OCI-LY3 (cell line): ENCODE results near the gene SLC18A3.

Experiments
- H2AFZ ChIP-seq: fragments of 200-600, 300-600 bp; shearing (Covaris generic); 2 replicates; pipeline ENCODE4 v1.6.0; 2014; ENCODE audit warnings: antibody characterized with exemption, low read depth, low read length
- H3K27ac ChIP-seq: fragments of 200-600, 300-600 bp; sonication (generic); 2 replicates; pipeline ENCODE4 v1.5.1; 2014; ENCODE audit warnings: mild to moderate bottlenecking, low read length, moderate library complexity, mixed read lengths
- H3K27me3 ChIP-seq: fragments of 200-600, 300-600 bp; sonication (generic); 2 replicates; pipeline ENCODE4 v1.6.1; 2014; ENCODE audit warnings: low read depth, low read length, mixed read lengths
- H3K36me3 ChIP-seq: fragments of 200-600, 300-600 bp; sonication (generic); replicated peaks from 2 replicates; pipeline ENCODE3; 2014; ENCODE audit warnings: low read depth, low read length, mixed read lengths
- H3K4me1 ChIP-seq: fragments of 300-600, 200-600 bp; sonication (generic); 2 replicates; pipeline ENCODE4 v1.6.1; 2014; ENCODE audit warnings: low read length, mixed read lengths
- H3K4me2 ChIP-seq: fragments of 200-600, 300-600 bp; sonication (generic); 2 replicates; pipeline ENCODE4 v1.6.1; 2014; ENCODE audit warnings: low read length, mixed read lengths
- H3K4me3 ChIP-seq: fragments of 300-600, 200-600 bp; sonication (generic); 2 replicates; pipeline ENCODE4 v1.5.1; 2014; ENCODE audit warnings: antibody characterized with exemption, mild to moderate bottlenecking, low read length, moderate library complexity
- H3K79me2 ChIP-seq: fragments of 300-600, 200-600 bp; shearing (Covaris generic); 2 replicates; pipeline ENCODE4 v1.6.1; 2014; ENCODE audit warnings: mild to moderate bottlenecking, low read length, mixed read lengths
- H3K9ac ChIP-seq: fragments of 300-600, 200-600 bp; shearing (Covaris generic); 2 replicates; pipeline ENCODE4 v1.6.0; 2014; ENCODE audit warnings: mild to moderate bottlenecking, low read length, moderate library complexity
- H3K9me3 ChIP-seq: fragments of 200-600, 300-600 bp; shearing (Covaris generic); 2 replicates; pipeline ENCODE4 v1.6.1; 2014; ENCODE audit warnings: low read length, mixed read lengths; ENCODE audit not compliant: insufficient read depth
- H4K20me1 ChIP-seq: fragments of 200-600, 300-600 bp; sonication (generic); 2 replicates; pipeline ENCODE4 v1.6.1; 2016; ENCODE audit warnings: low read length, mixed read lengths; ENCODE audit not compliant: insufficient read depth
- CTCF ChIP-seq: fragments of 200-600, 300-600 bp; sonication (generic); IDR thresholded peaks from 2 replicates; pipeline ENCODE4 v1.5.1; 2014; ENCODE audit warnings: antibody characterized with exemption, low read length, low read depth
- EZH2phosphoT487 ChIP-seq: fragments of 200-600 bp; shearing (Covaris generic); IDR thresholded peaks from 2 replicates; pipeline ENCODE4 v1.6.1; 2018; ENCODE audit warnings: antibody characterized with exemption, mixed run types, low read depth

SLC18A3 gene

GRCh38 chr10:49572594-49573114, 37.5 kb upstream of the SLC18A3 start:
- no peaks in the 10 kb centered on the region for H4K20me1 ChIP-seq
- TF ChIP-seq CTCF (no peak), EZH2phosphoT487 (no peak)
- H3K27me3 ChIP-seq, result no peaks in the 10 kb centered on the region
- no peaks in the 10 kb centered on the region for H3K36me3 ChIP-seq
- H3K4me3 ChIP-seq, result no peak overlapping the region
- no peaks in the 10 kb centered on the region for H3K4me1 ChIP-seq
- H3K9ac ChIP-seq, result no peak overlapping the region
- H3K27ac ChIP-seq, result no peak overlapping the region
- no peaks in the 10 kb centered on the region; the same call in 1 of the 2 replicates for H3K9me3 ChIP-seq
- no peak overlapping the region for H2AFZ ChIP-seq
- H3K79me2 ChIP-seq, result no peaks in the 10 kb centered on the region
- H3K4me2 ChIP-seq, result no peak overlapping the region

GRCh38 chr10:49575489-49576072, 34.5 kb upstream of the SLC18A3 start:
- no peaks in the 10 kb centered on the region for H3K79me2 ChIP-seq
- H3K4me3 ChIP-seq, result no peak overlapping the region
- no peaks in the 10 kb centered on the region for H3K9me3 ChIP-seq
- no peak overlapping the region for H2AFZ ChIP-seq
- H4K20me1 ChIP-seq, result no peaks in the 10 kb centered on the region
- TF ChIP-seq CTCF, result no peak
- H3K27ac ChIP-seq, result no peak overlapping the region
- no peaks in the 10 kb centered on the region for H3K4me1 ChIP-seq
- H3K27me3 ChIP-seq, result no peaks in the 10 kb centered on the region
- no peak overlapping the region for H3K4me2 ChIP-seq
- no peaks in the 10 kb centered on the region for H3K36me3 ChIP-seq
- H3K9ac ChIP-seq, result no peak overlapping the region

- H4K20me1 ChIP-seq, result no peaks in the 10 kb centered on the region
- H3K4me3 ChIP-seq, result no peak overlapping the region
- no peaks in the 10 kb centered on the region for H3K79me2 ChIP-seq
- no peak overlapping the region for H3K4me2 ChIP-seq
- H3K9me3 ChIP-seq, result no peaks in the 10 kb centered on the region
- H3K27me3 ChIP-seq, result no peaks in the 10 kb centered on the region
- H3K36me3 ChIP-seq, result no peaks in the 10 kb centered on the region
- no peak for TF ChIP-seq EZH2phosphoT487
- no peak for TF ChIP-seq CTCF
- H3K4me1 ChIP-seq, result no peaks in the 10 kb centered on the region
- H3K27ac ChIP-seq, result no peak overlapping the region
- no peak overlapping the region for H2AFZ ChIP-seq
- no peak overlapping the region for H3K9ac ChIP-seq
Observed at GRCh38 chr10:49577182-49577925, 32.8 kb upstream of the SLC18A3 start.

GRCh38 chr10:49578392-49578791, 31.7 kb upstream of the SLC18A3 start:
- Histone ChIP-seq H3K36me3 (no peaks in the 10 kb centered on the region), H3K4me3 (no peak overlapping the region), H3K27me3 (no peaks in the 10 kb centered on the region), H3K4me1 (no peaks in the 10 kb centered on the region), H3K9ac (no peak overlapping the region), H3K27ac (no peak overlapping the region), H3K4me2 (no peak overlapping the region), H2AFZ (no peak overlapping the region), H3K9me3 (no peaks in the 10 kb centered on the region), H3K79me2 (no peaks in the 10 kb centered on the region), H4K20me1 (no peaks in the 10 kb centered on the region)
- no peak for TF ChIP-seq CTCF
- no peak for TF ChIP-seq EZH2phosphoT487
